ENCODE measurements around the gene COL6A2.

- TF ChIP-seq POLR2A (IDR thresholded peaks at IDR 0.05) (no peak), CTCF (IDR thresholded peaks at IDR 0.05 in 8 of 11, conservative IDR thresholded peaks at IDR 0.05 in 3 of 11) (no peak)
These were observed 44.9 kb downstream of the COL6A2 start for GRCh38 chr21:46142582-46143473.

All from spleen (tissue), 7 donors.